Fibroblast of lung (primary cell): Measurements from ENCODE around the gene TMEM72. TPM values are rescaled to one million over a fixed set of nuclear protein-coding genes. Genes with fewer than 3 reads are reported as not detected.

ENCODE experiments used
- DNase-seq, 2 donors: peaks; one replicate each; pipeline versions ENCODE4 v3.0.0 to v3.0.0-alpha.2; 2010; ENCODE audit warnings: low read depth in 2 of 2
- H2AFZ ChIP-seq: 2 replicates; pipeline ENCODE4 v1.5.1; 2012; ENCODE audit warnings: low read length, control low read depth, inconsistent platforms
- H3K27ac ChIP-seq: 2 replicates; pipeline ENCODE4 v1.5.1; 2011; ENCODE audit warnings: low read length, control low read depth; ENCODE audit not compliant: insufficient read depth
- H3K27me3 ChIP-seq: 2 replicates; pipeline ENCODE4 v1.5.1; 2011; ENCODE audit warnings: mild to moderate bottlenecking, low read length; ENCODE audit not compliant: control insufficient read depth, insufficient read depth
- H3K36me3 ChIP-seq: 2 replicates; pipeline ENCODE4 v1.5.1; 2011; ENCODE audit warnings: low read length; ENCODE audit not compliant: control insufficient read depth, insufficient read depth
- H3K4me1 ChIP-seq: 2 replicates; pipeline ENCODE4 v1.5.1; 2011; ENCODE audit warnings: low read length; ENCODE audit not compliant: control insufficient read depth, insufficient read depth; ENCODE audit errors: extremely low read depth
- H3K4me2 ChIP-seq: 2 replicates; pipeline ENCODE4 v1.5.1; 2011; ENCODE audit warnings: low read length, control low read depth; ENCODE audit not compliant: insufficient read depth; ENCODE audit errors: extremely low read depth
- H3K4me3 ChIP-seq, 4 experiments: fragments of 200-600 bp in 1 of 4; sonication (generic) in 1 of 4; replicated peaks in 1 of 4; 2 replicates each; pipeline ENCODE4 v1.5.1; 2011 to 2016; ENCODE audit warnings: low read length in 4 of 4, low read depth in 3 of 4, mild to moderate bottlenecking in 3 of 4, control low read depth in 2 of 4, inconsistent platforms in 1 of 4, mixed read lengths in 1 of 4; ENCODE audit not compliant: insufficient read depth in 1 of 4; ENCODE audit errors: control extremely low read depth in 1 of 4
- H3K79me2 ChIP-seq: 2 replicates; pipeline ENCODE4 v1.5.1; 2012; ENCODE audit warnings: mild to moderate bottlenecking, low read length, inconsistent platforms; ENCODE audit not compliant: control insufficient read depth, insufficient read depth
- H3K9ac ChIP-seq: 2 replicates; pipeline ENCODE4 v1.5.1; 2011; ENCODE audit warnings: mild to moderate bottlenecking, low read length, control low read depth; ENCODE audit not compliant: insufficient read depth
- H3K9me3 ChIP-seq: 2 replicates; pipeline ENCODE4 v1.5.1; 2012; ENCODE audit warnings: low read depth, low read length; ENCODE audit not compliant: control insufficient read depth, insufficient read depth
- H4K20me1 ChIP-seq: 2 replicates; pipeline ENCODE4 v1.5.1; 2011; ENCODE audit warnings: low read length; ENCODE audit not compliant: control insufficient read depth, insufficient read depth; ENCODE audit errors: extremely low read depth
- EZH2 ChIP-seq: IDR thresholded peaks from 2 replicates; pipeline ENCODE4 v1.5.1; 2012; ENCODE audit warnings: low read length, control low read depth, mild to moderate bottlenecking; ENCODE audit errors: missing control alignments
- polyA plus RNA-seq, 2 donors: library from polyadenylated mRNA; depleted of rRNA in 1 of 2; stranded (reverse) in 1 of 2; unstranded in 1 of 2; fragments of >200 nt; gene quantifications; 2 replicates each; pipeline ENCODE4 v1.2.1, GENCODE V29; 2011 to 2012; ENCODE audit warnings: missing spikeins in 1 of 2
- total RNA-seq: library from RNA; depleted of rRNA; stranded (reverse); fragments of >200 nt; gene quantifications from 2 replicates; pipeline ENCODE4 v1.2.1, GENCODE V29; 2014
- TF ChIP-seq, protein P1 (sequence below), 2 donors: IDR thresholded peaks in 1 of 2; conservative IDR thresholded peaks in 1 of 2; 1 replicate in 1 of 2; 2 replicates in 1 of 2; pipeline ENCODE4 v1.5.1; 2011 to 2012; ENCODE audit warnings: low read length in 2 of 2, control low read depth in 1 of 2, inconsistent platforms in 1 of 2, low read depth in 1 of 2, mild to moderate bottlenecking in 1 of 2

The TMEM72 gene
- total and polyA plus RNA-seq, 2 donors (not counting 1 experiment from before 2014, with no cell fraction given), result not detected

DNA sequence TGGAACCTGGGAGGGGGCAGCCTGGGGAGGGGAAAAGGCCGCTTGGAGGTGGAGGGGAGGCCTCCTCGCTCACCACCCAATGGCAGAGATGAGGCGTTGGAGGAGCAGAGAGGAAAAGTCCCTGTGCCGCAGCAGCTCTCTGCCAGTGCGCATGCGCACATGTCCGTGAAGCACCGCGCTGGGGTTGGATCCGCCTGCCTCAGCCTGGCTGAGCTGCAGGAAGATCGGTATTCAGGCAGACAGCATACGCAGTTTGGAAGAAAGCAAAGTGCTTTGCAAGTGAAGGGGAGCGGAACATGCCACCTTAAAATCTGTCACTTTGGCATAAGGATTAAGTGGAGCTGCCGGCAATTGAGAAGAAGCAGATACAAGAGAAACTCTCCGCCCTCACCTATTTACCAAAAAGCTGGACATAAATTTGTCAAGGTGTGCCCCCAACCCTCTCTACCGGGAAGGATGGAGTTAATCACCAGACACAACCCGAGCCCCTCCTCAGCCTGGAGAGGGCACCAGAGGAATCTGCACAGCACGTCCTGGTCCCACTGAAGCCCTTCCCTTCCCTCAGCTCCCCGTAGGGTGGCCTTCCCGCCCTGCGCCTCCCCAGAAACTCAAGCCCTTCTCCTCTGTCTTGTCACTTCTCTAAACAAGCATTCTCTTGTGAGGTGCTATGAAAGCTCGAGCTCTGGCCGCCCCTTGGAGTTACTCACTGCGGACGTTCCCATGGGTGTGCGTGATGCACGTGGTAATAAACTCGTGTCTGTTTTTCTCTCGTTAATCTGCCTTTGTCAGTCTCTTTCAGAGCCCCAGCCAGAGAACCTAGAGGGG lies 32.2 kb upstream of the TMEM72 start:
- no peak overlapping the region for H3K9ac ChIP-seq

DNA sequence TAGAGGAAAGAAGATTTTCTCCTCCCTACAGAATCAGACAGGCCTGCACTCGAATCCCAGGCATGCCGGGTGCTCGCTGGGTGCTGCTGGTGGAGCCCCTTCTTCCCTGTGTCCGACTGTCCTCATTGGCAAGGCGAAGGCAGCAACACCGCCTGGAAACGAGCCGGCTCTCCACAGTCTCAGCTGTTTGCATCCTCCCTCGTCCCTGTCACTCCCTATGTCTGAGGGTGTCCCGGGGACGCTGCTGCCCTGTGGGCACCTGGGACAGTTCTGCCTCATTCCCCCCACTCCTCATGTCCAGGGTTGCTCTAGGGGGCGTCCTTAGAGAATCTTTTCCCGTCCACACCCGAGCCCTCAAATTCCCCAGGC lies 31.6 kb upstream of the TMEM72 start:
- H3K27ac ChIP-seq, result no peak overlapping the region
- no peak overlapping the region for H3K9ac ChIP-seq
- H3K36me3 ChIP-seq, result no peaks in the 10 kb centered on the region
- H3K4me2 ChIP-seq, result peak overlapping the region; percentile 96
- no peaks in the 10 kb centered on the region for H4K20me1 ChIP-seq
- peak overlapping the region in 3 of 4 experiments; percentile 32 to 68 (median 44) for H3K4me3 ChIP-seq
- peaks cover 18% of the 10 kb centered on the region for H3K27me3 ChIP-seq
- TF ChIP-seq EZH2, result no peak
- TF ChIP-seq, protein P1, sequence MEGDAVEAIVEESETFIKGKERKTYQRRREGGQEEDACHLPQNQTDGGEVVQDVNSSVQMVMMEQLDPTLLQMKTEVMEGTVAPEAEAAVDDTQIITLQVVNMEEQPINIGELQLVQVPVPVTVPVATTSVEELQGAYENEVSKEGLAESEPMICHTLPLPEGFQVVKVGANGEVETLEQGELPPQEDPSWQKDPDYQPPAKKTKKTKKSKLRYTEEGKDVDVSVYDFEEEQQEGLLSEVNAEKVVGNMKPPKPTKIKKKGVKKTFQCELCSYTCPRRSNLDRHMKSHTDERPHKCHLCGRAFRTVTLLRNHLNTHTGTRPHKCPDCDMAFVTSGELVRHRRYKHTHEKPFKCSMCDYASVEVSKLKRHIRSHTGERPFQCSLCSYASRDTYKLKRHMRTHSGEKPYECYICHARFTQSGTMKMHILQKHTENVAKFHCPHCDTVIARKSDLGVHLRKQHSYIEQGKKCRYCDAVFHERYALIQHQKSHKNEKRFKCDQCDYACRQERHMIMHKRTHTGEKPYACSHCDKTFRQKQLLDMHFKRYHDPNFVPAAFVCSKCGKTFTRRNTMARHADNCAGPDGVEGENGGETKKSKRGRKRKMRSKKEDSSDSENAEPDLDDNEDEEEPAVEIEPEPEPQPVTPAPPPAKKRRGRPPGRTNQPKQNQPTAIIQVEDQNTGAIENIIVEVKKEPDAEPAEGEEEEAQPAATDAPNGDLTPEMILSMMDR (conservative IDR thresholded peaks at IDR 0.05 in 1 of 2, IDR thresholded peaks at IDR 0.05 in 1 of 2; ENCODE audit: low read depth in 1 of 2, low read length in 2 of 2), result no peak
- H3K4me1 ChIP-seq, result peaks cover 4% of the 10 kb centered on the region
- no peak for DNase-seq
- peak overlapping the region; percentile 84 for H2AFZ ChIP-seq
- no peaks in the 10 kb centered on the region for H3K79me2 ChIP-seq
- no peaks in the 10 kb centered on the region for H3K9me3 ChIP-seq

More for the DNA sequence above, 32.2 kb upstream of the TMEM72 start:
- H3K4me3 ChIP-seq, result peak overlapping the region; percentile 32 to 68 (median 51)
- TF ChIP-seq, protein P1 (conservative IDR thresholded peaks at IDR 0.05 in 1 of 2, IDR thresholded peaks at IDR 0.05 in 1 of 2; ENCODE audit: low read depth in 1 of 2, low read length in 2 of 2), result peak in 1 of 2 donors; percentile 15
- peak; percentile 60 for TF ChIP-seq EZH2
- DNase-seq, result peak; percentile 79 to 80
- no peaks in the 10 kb centered on the region for H4K20me1 ChIP-seq
- H2AFZ ChIP-seq, result peak overlapping the region; percentile 84
- no peaks in the 10 kb centered on the region for H3K79me2 ChIP-seq
- H3K27me3 ChIP-seq, result peaks cover 18% of the 10 kb centered on the region
- no peak overlapping the region for H3K27ac ChIP-seq
- H3K36me3 ChIP-seq, result no peaks in the 10 kb centered on the region
- peak overlapping the region; percentile 96 for H3K4me2 ChIP-seq
- H3K9me3 ChIP-seq, result no peaks in the 10 kb centered on the region
- H3K4me1 ChIP-seq, result peaks cover 4% of the 10 kb centered on the region

DNA sequence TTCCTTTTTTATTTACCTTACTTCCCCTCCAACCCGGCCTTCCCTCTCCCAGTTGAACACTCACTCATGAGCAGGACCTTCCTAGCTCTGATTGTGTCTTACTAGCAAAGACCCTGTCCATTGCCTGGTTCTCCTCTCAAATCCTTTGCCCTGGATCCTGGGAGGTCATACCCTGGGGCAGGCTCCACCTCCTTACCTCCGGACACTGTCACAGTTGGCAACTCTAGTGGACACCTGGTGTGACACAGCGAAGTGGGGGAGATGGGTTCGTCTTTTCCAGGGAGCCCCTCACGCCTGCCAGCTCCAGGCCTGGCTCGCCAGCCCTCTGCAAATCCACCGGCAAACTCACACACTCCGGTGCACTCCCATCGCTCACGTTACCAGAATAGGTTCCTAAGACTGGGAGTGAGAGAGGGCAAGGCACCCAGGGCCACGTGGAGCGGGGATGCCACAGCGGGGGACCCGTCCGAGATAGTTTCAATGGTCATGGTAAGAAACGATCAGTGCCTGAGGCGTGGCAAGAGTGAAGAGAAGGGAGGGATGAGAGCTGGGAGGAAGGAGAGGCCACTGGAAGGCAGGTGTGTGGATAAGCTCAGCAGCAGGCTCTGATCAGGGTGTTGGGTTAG lies 30.9 kb upstream of the TMEM72 start:
- DNase-seq, result no peak
- peaks cover 4% of the 10 kb centered on the region for H3K4me1 ChIP-seq

More for the DNA sequence above, 30.9 kb upstream of the TMEM72 start:
- no peak for TF ChIP-seq EZH2
- TF ChIP-seq, protein P1 (conservative IDR thresholded peaks at IDR 0.05 in 1 of 2, IDR thresholded peaks at IDR 0.05 in 1 of 2; ENCODE audit: low read depth in 1 of 2, low read length in 2 of 2), result no peak
- H3K36me3 ChIP-seq, result no peaks in the 10 kb centered on the region
- H3K27ac ChIP-seq, result no peak overlapping the region
- H3K9me3 ChIP-seq, result no peaks in the 10 kb centered on the region
- H3K27me3 ChIP-seq, result peaks cover 18% of the 10 kb centered on the region
- H4K20me1 ChIP-seq, result no peaks in the 10 kb centered on the region
- no peak overlapping the region for H3K4me3 ChIP-seq
- H3K4me2 ChIP-seq, result no peak overlapping the region
- H3K9ac ChIP-seq, result no peak overlapping the region
- H3K79me2 ChIP-seq, result no peaks in the 10 kb centered on the region
- H2AFZ ChIP-seq, result no peak overlapping the region
